OCI-M1 (cell line): ENCODE measurements around the gene ORC3.
"Not testable (repeated sequence)": the region's sequence is repeated elsewhere in the genome, so short reads cannot be mapped to it uniquely, and the experiment has no call there.

ENCODE experiments used
- DNase-seq: peaks from one replicate; lab custom pipeline; 2025; lab: John Stamatoyannopoulos, UW

Gene ORC3

GRCh38 chr6:87600576-87600975, 10.6 kb downstream of the ORC3 start:
- DNase-seq, result no peak

GRCh38 chr6:87606199-87606598, 16.3 kb downstream of the ORC3 start:
- no peak for DNase-seq

DNA sequence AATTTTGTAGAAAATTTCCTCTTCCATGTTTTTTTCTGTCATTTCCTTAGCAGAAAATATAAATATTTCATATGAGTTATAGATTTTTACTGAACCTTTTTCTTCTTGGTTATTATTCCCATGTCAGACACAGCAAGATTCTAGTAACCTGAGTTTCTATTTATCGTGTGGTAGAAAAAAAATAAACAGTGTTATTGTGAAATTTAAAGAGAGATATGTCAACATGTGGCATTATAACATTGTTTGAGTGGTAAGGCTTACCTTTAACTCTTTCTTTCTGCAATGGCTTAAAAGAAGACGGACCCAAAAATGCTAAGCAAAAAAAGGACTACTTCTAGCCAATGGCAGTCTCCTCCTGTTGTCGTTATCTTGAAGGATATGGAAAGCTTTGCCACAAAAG, 18.9 kb downstream of the ORC3 start:
- DNase-seq, result no peak

- not testable (repeated sequence) for DNase-seq
Observed at GRCh38 chr6:87613018-87613417, 23.1 kb downstream of the ORC3 start.

GRCh38 chr6:87617405-87617804, 27.5 kb downstream of the ORC3 start:
- no peak for DNase-seq

GRCh38 chr6:87618531-87618930, 28.6 kb downstream of the ORC3 start:
- no peak for DNase-seq

- no peak for DNase-seq
Observed at GRCh38 chr6:87623248-87623647, 33.3 kb downstream of the ORC3 start.

- no peak for DNase-seq
Observed at GRCh38 chr6:87628424-87628823, 38.5 kb downstream of the ORC3 start.

- no peak for DNase-seq
Observed at GRCh38 chr6:87628881-87629280, 38.9 kb downstream of the ORC3 start.

GRCh38 chr6:87630746-87631145, 40.8 kb downstream of the ORC3 start:
- DNase-seq, result no peak

GRCh38 chr6:87633851-87634250, 43.9 kb downstream of the ORC3 start:
- DNase-seq, result no peak

DNA sequence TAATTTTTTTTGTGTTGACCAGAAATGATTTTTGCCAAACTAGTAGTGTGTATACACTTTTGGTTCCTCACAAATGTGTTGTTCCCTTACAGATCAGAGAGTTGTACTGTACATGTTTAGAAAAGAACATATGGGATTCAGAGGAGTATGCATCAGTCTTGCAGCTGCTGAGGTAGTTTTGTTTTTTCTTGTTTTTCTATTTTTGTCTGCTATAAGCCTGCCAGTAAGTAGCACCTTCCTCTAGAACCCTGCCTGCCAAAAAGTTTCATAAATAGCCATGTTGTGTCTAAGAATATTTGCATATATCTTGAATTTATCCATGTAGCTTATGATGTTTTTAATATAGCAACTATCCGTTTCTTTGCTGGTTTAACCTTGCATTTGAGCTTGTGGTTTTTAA, 46.4 kb downstream of the ORC3 start:
- DNase-seq, result no peak

- DNase-seq, result no peak
Observed at GRCh38 chr6:87637106-87637505, 47.2 kb downstream of the ORC3 start.

- no peak for DNase-seq
Observed at GRCh38 chr6:87639373-87639772, 49.4 kb downstream of the ORC3 start.

DNA sequence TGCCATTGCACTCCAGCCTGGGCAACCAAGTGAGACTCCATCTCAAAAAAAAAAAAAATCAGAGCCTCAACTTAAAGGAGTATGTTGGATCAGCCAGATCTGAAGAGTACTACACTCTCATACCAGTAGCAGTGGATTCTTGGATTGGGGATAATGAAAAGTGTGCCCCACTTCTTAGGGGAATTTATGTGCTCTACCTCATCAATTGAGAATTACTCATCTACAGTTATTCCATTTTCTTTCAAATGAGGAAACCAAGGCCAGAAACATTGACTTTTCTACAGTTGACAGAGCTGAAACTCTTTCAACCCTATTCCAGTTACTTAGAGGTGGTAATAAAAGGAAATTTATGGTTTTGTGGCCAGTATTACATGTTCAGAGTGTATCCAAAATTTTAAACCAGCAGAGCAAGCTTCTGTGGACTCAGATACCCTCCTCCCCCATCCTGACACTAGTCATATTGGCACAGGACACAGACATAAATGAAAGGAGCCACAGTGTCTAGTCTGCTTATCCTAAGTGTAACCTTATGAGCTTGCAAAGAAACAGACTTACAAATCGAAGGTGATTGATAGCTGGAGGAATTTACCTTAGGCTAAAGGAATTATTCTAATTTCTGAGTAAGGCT, 51.2 kb downstream of the ORC3 start:
- DNase-seq, result no peak

- DNase-seq, result peak; percentile 67
Observed at GRCh38 chr6:87645080-87645479, 55.1 kb downstream of the ORC3 start.

DNA sequence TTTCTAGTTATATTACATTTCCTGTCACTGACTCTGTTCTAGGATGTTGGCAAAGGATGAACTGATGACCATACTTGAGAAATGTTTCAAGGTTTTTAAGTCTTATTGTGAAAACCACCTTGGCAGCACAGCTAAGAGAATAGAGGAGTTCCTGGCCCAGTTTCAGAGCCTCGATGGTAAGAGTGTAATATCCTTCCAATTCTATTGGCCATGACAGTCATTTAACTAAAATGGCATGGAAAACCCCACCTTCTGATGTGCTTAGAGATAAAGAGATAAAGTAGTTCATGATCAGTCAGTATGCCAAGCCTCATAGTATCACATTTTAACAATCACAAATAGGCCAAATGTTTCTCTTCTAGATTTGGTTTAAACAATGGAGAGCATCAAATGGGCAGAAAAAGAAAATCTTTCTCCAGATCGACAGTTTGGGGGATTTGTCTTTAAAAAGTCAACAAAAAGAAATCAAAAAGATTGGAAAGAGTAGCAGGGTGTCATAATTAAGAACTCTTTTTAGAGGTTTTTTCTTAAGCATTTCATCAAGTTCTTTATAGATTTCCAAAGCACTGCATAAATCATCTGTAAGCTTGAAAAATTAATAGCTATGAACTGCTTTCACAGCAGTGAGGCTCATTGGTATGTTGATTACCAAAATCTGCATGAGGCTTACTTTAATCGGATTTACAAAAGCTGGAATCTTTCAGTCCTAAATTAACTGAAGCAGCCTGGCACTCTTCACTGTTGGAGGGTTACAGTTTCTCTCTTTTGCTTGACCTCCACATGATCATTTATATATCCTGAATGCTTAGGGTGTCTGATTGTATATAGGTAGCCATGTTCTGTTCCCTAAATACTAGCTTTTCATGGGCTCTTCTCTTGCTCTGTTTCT, 63.4 kb downstream of the ORC3 start:
- DNase-seq, result no peak

DNA sequence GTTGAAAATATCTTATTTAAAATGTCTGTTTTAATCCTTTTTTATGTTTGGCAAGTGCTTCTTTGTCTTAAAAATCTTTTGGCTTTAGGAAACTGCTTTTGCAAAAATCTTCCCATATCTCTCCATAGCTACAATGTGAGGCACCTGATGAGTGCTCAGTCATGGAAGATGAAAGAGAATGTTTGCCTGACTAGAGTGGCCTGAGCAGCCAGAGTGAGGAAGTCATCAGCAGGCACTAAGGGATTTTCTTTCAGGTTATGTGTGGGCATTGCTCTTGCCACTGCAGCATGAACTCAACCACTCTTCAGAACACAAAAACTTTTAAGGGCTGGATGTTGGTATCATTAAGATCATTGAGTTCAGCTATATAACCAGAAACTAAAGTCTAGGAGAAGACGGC, 64.2 kb downstream of the ORC3 start:
- no peak for DNase-seq

DNA sequence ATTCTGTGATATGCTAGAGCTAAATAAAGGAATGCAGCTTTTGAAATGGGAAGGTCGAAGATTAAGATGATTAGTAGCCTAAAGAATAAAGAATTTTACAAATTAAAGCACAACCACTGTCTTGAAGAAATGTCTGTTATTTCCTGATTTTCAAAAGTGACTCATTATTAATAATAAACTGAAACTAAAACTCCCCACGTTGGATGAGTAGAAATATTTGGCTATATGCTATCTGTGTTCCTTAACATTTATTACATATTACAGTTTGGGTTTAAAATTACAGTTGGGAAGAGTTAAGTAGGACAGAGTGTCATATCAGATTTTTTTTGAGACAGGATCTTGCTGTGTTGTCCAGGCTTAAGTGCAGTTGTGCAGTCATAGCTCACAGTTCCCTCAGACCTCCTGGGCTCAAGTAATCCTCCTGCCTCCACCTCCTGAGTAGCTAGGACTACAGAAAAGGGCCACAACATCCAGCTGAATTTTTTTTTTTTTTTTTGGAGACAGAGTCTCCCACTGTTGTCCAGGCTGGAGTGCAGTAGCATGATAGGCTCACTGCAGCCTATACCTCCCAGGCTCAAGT, 65.0 kb downstream of the ORC3 start:
- no peak for DNase-seq

- DNase-seq, result no peak
Observed at GRCh38 chr6:87655824-87656223, 65.9 kb downstream of the ORC3 start.

DNA sequence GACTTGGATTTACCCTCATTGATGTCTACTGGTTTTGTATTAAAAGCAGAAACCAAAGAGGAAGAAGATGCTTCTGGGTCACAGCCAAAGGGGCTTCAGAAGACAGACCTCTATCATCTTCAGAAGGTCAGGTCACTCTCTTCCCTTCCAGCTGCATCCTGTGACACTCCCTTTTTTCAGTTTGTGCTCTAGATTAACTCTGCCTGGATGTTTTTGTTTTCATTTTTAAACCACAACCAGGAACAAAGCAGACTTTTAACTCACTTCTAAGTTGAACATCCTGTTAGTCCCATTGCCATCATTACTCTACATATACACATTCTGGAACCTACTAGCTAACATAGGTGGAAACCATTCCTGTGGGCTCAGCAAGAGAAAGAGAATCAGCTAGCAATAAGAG, 66.9 kb downstream of the ORC3 start:
- no peak for DNase-seq

DNA sequence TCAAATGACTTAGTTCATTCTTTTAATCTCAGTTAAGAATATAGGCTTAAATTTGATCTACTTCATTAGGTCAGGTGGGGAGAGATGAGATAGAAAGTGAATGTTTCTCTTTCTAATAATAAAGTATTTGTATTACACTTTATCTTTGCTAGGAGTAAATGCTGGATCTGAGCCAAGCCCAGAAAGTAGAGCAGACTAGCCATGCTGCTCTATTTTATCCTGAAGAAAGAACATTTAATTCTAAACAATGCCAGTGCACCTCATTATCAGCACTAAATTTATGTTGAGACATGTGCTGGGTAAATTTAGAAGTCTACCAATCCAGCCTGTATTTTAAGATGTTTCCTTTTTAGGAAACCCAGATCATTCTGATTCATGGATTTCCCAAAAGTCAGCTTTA, 68.6 kb downstream of the ORC3 start:
- no peak for DNase-seq

- DNase-seq, result no peak
Observed at GRCh38 chr6:87660226-87660911, 70.4 kb downstream of the ORC3 start.
